ENCODE measurements around the gene KRT1. TPM values are rescaled to one million over a fixed set of nuclear protein-coding genes. Genes with fewer than 3 reads are reported as not detected.
A peak's percentile ranks its signal among the peaks of the same experiment; 100 is the strongest.

The KRT1 gene
- total and polyA plus RNA-seq, 3 experiments from 2014 or later = 3.4 TPM; not detected in 2

DNA sequence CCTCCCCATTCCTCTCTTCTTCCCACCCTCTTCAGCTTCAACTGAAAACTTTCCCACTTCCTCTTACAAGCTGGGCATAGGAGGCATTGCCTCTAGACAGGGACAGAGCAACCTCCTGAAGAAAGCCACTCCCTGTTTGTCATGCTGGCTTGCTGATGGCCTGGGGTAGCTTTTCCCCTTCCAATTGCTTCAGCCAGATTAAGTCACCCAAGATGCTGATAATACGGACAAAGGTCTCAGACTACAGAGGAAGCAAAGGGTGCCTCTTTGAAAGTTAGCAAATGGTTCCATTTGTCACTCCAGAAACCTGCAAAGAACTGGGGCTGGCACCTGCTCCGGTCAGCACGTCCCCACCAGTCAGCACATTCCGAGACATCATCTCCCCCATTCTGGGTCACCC lies 34.2 kb downstream of the KRT1 start:
- POLR2A ChIA-PET = no interaction called here
- Mint-ChIP-seq H3K27me3 (peaks cover 0 to 4% of the 10 kb centered on the region in 2 donors), H3K9me3 (peaks cover 0 to 8% (median 4%) of the 10 kb centered on the region in 5 donors), H3K27ac (peak overlapping the region; percentile 94 to 100 (median 98)), H3K4me3 (peak overlapping the region in 6 of 7 donors; percentile 44 to 82 (median 66)), H3K4me1 (peaks cover 65 to 80% (median 77%) of the 10 kb centered on the region in 3 donors), H3K36me3 (peaks cover 2 to 10% (median 3%) of the 10 kb centered on the region in 3 donors)
- no peak for DNase-seq
- Histone ChIP-seq H3K27me3 (ENCODE audit: insufficient read depth, low read length, poor library complexity, severe bottlenecking) (no peaks in the 10 kb centered on the region), H3K4me3 (ENCODE audit: low read length) (peak overlapping the region; percentile 8), H3K27ac (ENCODE audit: low read depth, low read length) (peak overlapping the region; percentile 19), H3K9me3 (ENCODE audit: low read length) (no peaks in the 10 kb centered on the region), H3K4me1 (ENCODE audit: insufficient read depth, low read length) (peaks cover 85% of the 10 kb centered on the region), H3K36me3 (ENCODE audit: insufficient read depth, low read length) (no peaks in the 10 kb centered on the region)
- CTCF ChIA-PET = no interaction called here

DNA sequence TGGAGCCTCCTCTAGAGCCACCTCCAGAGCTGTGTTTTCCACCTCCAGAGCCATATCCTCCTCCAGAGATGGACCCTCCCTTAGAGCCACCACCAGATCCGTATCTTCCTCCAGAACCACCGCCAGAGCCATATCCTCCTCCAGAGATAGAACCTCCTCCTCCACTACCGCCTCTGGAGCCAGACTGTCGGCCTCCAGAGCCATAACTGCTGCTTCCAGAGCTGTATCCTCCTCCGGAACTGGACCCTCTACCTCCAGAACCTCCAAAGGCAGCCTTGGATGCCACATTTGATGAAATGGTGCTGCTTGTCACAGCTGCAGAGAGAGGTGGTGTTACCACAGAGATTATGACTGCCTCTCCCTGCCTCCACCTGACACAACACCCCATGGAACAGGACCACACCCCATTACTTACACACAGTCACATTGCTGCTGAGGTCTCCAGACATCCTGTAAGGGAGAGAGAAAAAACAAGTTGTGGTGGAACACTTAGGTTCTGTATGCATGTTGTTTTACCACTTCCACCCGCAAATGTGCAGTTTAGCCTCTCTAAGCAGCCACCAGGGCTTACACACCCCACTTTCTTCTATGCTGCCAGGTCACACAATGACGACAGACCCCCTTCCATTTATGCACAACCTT lies 35.0 kb downstream of the KRT1 start:
- POLR2A ChIA-PET = interaction anchor here (1.0 to 1.1 kb wide), 2 partner anchors 9 to 60 kb away, joined by 3 to 6 read pairs; no protein-coding TSS in a partner anchor
- Histone ChIP-seq H3K27me3 (ENCODE audit: insufficient read depth, low read length, poor library complexity, severe bottlenecking) (no peaks in the 10 kb centered on the region), H3K36me3 (ENCODE audit: insufficient read depth, low read length) (no peaks in the 10 kb centered on the region), H3K9me3 (ENCODE audit: low read length) (no peaks in the 10 kb centered on the region), H3K4me1 (ENCODE audit: insufficient read depth, low read length) (peaks cover 87% of the 10 kb centered on the region), H3K4me3 (ENCODE audit: low read length) (no peak overlapping the region), H3K27ac (ENCODE audit: low read depth, low read length) (peak overlapping the region; percentile 60)
- peak; percentile 16 to 92 (median 76) for DNase-seq
- peaks cover 0 to 4% of the 10 kb centered on the region in 2 donors for H3K27me3 Mint-ChIP-seq
- H3K36me3 Mint-ChIP-seq = peaks cover 2 to 10% (median 3%) of the 10 kb centered on the region in 3 donors
- peak overlapping the region; percentile 94 to 100 (median 98) for H3K27ac Mint-ChIP-seq
- peaks cover 66 to 79% (median 76%) of the 10 kb centered on the region in 3 donors for H3K4me1 Mint-ChIP-seq
- H3K9me3 Mint-ChIP-seq = peaks cover 0 to 8% (median 4%) of the 10 kb centered on the region in 5 donors
- CTCF ChIA-PET = no interaction called here
- peak overlapping the region; percentile 2 to 82 (median 65) for H3K4me3 Mint-ChIP-seq

DNA sequence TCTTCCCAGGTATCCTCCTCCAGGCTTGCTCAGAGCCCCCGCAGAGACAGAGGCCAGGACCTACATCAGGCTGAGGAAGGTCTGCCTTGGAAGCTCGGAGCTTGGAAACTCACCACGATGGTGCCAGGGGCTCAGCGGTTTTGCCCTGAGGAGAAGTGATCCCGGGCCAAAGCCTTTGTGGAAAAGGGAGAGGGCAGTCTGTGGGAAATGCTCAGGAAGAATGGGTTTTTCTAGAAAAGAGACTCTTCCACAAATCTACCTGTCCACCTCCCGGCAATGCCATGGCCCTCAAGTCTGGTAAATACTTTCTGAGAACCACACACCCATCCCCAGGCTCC lies 36.2 kb downstream of the KRT1 start:
- ChIA-PET CTCF (interaction anchor here (1.1 kb wide), 1 partner anchor 241 kb away, joined by 4 read pairs; no protein-coding TSS in a partner anchor), POLR2A (no interaction called here)
- H3K4me1 ChIP-seq (ENCODE audit: insufficient read depth, low read length) = peaks cover 78% of the 10 kb centered on the region

DNA sequence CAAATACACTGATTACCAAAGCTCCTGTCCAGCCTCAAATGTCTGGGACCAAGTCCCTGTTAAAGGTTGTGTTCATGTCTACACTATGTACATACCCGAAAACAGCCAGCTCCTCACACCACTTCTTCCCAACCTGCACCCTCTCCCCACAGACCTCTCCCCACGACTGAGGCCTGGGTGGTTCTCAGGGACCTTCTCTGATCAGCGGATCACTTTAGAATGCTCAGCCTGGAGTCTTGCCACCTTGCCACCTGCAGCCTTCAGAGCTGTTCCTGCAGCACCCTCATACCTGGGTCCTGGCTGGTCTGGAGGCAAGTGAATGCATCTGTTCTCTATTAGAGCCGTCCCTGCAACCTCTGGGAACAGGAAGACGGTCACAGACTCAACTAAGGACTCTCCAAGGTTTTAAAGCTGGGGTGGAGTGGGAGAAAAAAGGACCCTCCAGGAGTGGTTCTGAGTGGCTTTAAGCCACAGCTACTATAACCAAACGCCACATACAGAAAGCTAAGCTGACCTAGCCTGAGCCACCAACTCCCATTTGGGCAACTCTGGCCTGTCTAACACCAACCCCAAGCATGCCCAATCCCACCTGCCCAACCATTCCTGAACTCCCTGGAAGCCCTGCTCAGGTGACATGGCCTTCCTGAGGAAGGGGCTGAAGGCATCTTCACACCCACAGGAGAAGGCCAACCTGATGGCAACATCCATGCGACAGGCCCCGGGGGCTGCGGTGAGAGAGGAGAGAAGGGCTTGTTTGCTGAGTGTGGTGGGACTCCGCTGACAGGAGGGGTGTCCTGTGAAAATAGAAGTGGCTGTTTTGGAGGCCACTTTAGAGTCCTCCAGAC lies 36.8 kb downstream of the KRT1 start:
- H3K4me3 ChIP-seq (ENCODE audit: low read length) = no peak overlapping the region
- peaks cover 57 to 62% (median 59%) of the 10 kb centered on the region in 3 donors for H3K4me1 Mint-ChIP-seq
- peaks cover 0 to 8% (median 4%) of the 10 kb centered on the region in 5 donors for H3K9me3 Mint-ChIP-seq
- POLR2A ChIA-PET = no interaction called here
- H3K4me3 Mint-ChIP-seq = no peak overlapping the region
- H3K4me1 ChIP-seq (ENCODE audit: insufficient read depth, low read length) = peaks cover 72% of the 10 kb centered on the region
- no peaks in the 10 kb centered on the region for H3K9me3 ChIP-seq (ENCODE audit: low read length)
- H3K27ac Mint-ChIP-seq = peak overlapping the region in 7 of 8 donors; percentile 8 to 100 (median 95)
- no peak overlapping the region for H3K27ac ChIP-seq (ENCODE audit: low read depth, low read length)
- no peaks in the 10 kb centered on the region for H3K27me3 ChIP-seq (ENCODE audit: insufficient read depth, low read length, poor library complexity, severe bottlenecking)
- H3K36me3 Mint-ChIP-seq = peaks cover 2 to 10% (median 3%) of the 10 kb centered on the region in 3 donors
- no peak for DNase-seq
- no peaks in the 10 kb centered on the region for H3K36me3 ChIP-seq (ENCODE audit: insufficient read depth, low read length)
- CTCF ChIA-PET = interaction anchor here (1.1 kb wide), 1 partner anchor 241 kb away, joined by 4 read pairs; no protein-coding TSS in a partner anchor
- peaks cover 4 to 6% of the 10 kb centered on the region in 2 donors for H3K27me3 Mint-ChIP-seq

More for the DNA sequence above, 36.2 kb downstream of the KRT1 start:
- Histone ChIP-seq H3K27ac (ENCODE audit: low read depth, low read length) (no peak overlapping the region), H3K27me3 (ENCODE audit: insufficient read depth, low read length, poor library complexity, severe bottlenecking) (no peaks in the 10 kb centered on the region), H3K36me3 (ENCODE audit: insufficient read depth, low read length) (no peaks in the 10 kb centered on the region), H3K4me3 (ENCODE audit: low read length) (peak overlapping the region; percentile 11), H3K9me3 (ENCODE audit: low read length) (no peaks in the 10 kb centered on the region)
- Mint-ChIP-seq H3K36me3 (peaks cover 2 to 10% (median 3%) of the 10 kb centered on the region in 3 donors), H3K27ac (peak overlapping the region in 7 of 8 donors; percentile 94 to 100 (median 99)), H3K27me3 (peaks cover 0 to 6% of the 10 kb centered on the region in 2 donors), H3K4me1 (peaks cover 58 to 67% (median 64%) of the 10 kb centered on the region in 3 donors), H3K4me3 (no peak overlapping the region), H3K9me3 (peaks cover 0 to 8% (median 4%) of the 10 kb centered on the region in 5 donors)
- no peak for DNase-seq

DNA sequence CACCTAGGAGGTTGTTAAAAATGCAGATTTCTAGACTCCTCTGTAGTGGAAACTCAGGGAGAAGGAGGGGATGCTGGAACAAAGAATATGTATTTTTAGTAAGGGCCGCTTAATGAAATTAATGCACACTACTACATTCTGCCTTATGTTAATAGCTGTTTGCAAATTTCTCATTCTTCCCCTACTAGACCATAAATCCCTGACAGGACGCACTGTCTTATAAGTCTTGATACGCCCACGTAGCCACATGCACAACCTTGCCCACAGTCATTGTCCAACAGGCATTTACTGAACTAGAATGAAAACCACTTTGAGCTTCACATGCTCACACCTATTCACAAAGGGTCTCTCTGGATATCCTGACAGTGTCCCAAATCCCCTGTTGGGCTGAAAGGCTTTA lies 38.7 kb downstream of the KRT1 start:
- Histone ChIP-seq H3K4me1 (ENCODE audit: insufficient read depth, low read length) (peaks cover 56% of the 10 kb centered on the region), H3K27ac (ENCODE audit: low read depth, low read length) (no peak overlapping the region), H3K27me3 (ENCODE audit: insufficient read depth, low read length, poor library complexity, severe bottlenecking) (no peaks in the 10 kb centered on the region), H3K9me3 (ENCODE audit: low read length) (no peaks in the 10 kb centered on the region), H3K4me3 (ENCODE audit: low read length) (no peak overlapping the region), H3K36me3 (ENCODE audit: insufficient read depth, low read length) (no peaks in the 10 kb centered on the region)
- Mint-ChIP-seq H3K36me3 (peaks cover 2 to 4% (median 3%) of the 10 kb centered on the region in 3 donors), H3K9me3 (peaks cover 0 to 7% (median 4%) of the 10 kb centered on the region in 5 donors), H3K27ac (peak overlapping the region in 3 of 8 donors; percentile 21 to 77 (median 70)), H3K27me3 (peaks cover 8 to 16% of the 10 kb centered on the region in 2 donors), H3K4me1 (peaks cover 42 to 48% (median 44%) of the 10 kb centered on the region in 3 donors), H3K4me3 (peak overlapping the region in 2 of 7 donors; percentile 7 to 8)
- no peak for DNase-seq
- ChIA-PET CTCF (interaction anchor here (0.7 to 0.8 kb wide), 2 partner anchors 8 to 52 kb away, joined by 3 to 4 read pairs; no protein-coding TSS in a partner anchor), POLR2A (no interaction called here)

DNA sequence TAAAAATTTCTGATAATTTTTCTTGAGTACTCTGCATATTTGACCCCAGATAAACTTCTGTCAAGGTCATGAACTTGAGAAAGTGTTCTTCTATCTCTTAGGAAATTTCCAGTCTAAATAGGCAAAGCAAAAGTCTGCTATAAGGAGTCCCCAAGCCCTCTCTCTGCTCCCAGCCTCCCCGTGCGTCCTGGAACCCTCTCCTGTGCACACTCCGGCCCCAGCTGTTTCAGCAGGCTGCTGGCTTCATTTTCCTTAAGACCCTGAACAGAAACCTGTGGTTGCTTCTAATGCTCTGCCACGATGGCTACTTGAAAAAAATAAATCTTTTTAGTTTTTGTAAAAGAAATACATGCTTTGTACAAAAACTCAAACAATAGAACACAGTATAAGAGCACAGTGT lies 42.9 kb downstream of the KRT1 start:
- Mint-ChIP-seq H3K27me3 (peaks cover 5 to 16% of the 10 kb centered on the region in 2 donors), H3K4me1 (peaks cover 31 to 37% (median 36%) of the 10 kb centered on the region in 3 donors), H3K36me3 (no peaks in the 10 kb centered on the region), H3K4me3 (no peak overlapping the region), H3K27ac (no peak overlapping the region), H3K9me3 (no peaks in the 10 kb centered on the region)
- Histone ChIP-seq H3K4me3 (ENCODE audit: low read length) (no peak overlapping the region), H3K9me3 (ENCODE audit: low read length) (no peaks in the 10 kb centered on the region), H3K4me1 (ENCODE audit: insufficient read depth, low read length) (peaks cover 46% of the 10 kb centered on the region), H3K27me3 (ENCODE audit: insufficient read depth, low read length, poor library complexity, severe bottlenecking) (no peaks in the 10 kb centered on the region), H3K36me3 (ENCODE audit: insufficient read depth, low read length) (no peaks in the 10 kb centered on the region), H3K27ac (ENCODE audit: low read depth, low read length) (no peak overlapping the region)
- DNase-seq = no peak
- ChIA-PET POLR2A (no interaction called here), CTCF (no interaction called here)

DNA sequence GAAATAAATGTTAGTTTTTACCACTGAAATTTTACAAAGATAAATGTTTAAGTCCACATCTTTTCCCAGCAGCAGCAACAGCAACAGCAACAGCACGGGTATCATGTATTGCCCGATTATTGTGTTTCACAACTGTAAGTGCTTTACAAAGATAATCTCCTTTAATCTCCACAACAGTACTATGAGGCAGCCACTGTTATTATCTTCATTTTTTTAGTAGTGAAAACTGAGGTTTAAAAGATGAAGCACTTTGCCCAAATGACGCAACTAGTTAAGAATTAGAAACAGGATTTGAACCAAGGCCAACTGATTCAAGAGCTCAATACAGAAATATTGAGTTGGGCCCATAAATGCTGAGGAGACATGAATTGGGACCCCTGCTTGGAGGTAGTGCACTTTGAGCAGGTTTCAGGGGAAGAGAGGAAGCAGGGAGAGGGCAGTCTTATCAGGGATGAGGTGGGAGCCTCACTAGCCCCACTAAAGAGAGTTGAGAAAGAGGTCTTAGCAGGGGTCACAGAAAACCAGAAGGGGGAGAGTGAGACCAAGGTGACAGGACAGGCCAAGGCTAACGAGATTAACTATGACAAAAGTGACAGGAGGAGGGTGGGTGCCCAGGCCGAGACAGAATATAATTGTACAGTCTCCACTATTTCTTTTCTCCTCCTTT lies 43.5 kb downstream of the KRT1 start:
- Mint-ChIP-seq H3K9me3 (no peaks in the 10 kb centered on the region), H3K4me3 (no peak overlapping the region)
- POLR2A ChIA-PET = interaction anchor here (1.4 kb wide), 1 partner anchor 8 kb away, joined by 6 read pairs; no protein-coding TSS in a partner anchor

More for the DNA sequence above, 43.5 kb downstream of the KRT1 start:
- Histone ChIP-seq H3K36me3 (ENCODE audit: insufficient read depth, low read length) (no peaks in the 10 kb centered on the region), H3K27me3 (ENCODE audit: insufficient read depth, low read length, poor library complexity, severe bottlenecking) (no peaks in the 10 kb centered on the region), H3K9me3 (ENCODE audit: low read length) (no peaks in the 10 kb centered on the region), H3K27ac (ENCODE audit: low read depth, low read length) (no peak overlapping the region), H3K4me1 (ENCODE audit: insufficient read depth, low read length) (peaks cover 47% of the 10 kb centered on the region), H3K4me3 (ENCODE audit: low read length) (no peak overlapping the region)
- Mint-ChIP-seq H3K36me3 (no peaks in the 10 kb centered on the region), H3K27ac (peak overlapping the region in 2 of 8 donors; percentile 8 to 91), H3K27me3 (peaks cover 5 to 16% of the 10 kb centered on the region in 2 donors), H3K4me1 (peaks cover 30 to 36% (median 31%) of the 10 kb centered on the region in 3 donors)
- CTCF ChIA-PET = no interaction called here
- no peak for DNase-seq
